ENCODE data around the gene AKAP17A.

Gene AKAP17A

DNA sequence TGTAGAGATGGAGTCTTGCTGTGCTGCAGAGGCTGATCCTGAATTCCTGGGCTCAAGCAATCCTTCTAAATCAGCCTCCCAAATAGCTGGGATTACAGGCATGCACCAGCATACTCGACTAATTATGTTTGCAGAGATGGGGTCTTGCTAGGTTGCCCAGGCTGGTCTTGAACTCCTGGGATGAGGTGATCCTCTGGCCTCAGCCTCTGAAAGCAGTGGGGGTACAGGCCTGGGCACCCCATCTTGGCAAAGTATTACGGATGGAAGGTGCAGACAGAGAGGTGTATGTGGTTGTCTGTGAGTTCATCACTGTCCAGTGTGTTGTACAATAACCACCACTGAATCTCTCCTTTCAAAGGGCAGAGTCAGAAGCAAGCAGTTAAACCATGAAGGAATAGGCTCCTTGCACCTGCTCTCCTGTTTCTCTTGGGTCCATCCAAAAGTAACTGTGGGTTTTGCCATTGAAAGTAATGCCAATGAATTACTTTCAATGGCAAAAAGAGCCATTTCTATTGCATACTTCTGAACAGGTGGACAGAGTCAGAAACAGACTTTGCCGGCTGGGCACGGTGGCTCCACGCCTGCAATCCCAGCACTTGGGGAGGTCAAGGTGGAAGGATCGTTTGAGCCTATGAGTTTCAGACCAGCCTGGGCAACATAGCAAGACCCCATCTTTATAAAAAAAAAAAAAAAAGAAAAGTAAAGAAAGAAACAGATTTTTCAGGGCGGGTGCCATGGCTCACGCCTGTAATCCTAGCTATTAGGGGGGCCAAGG is 7.0 kb upstream of the AKAP17A start:
- Histone ChIP-seq H3K27ac (ENCODE audit: low read depth, low read length) (no peak overlapping the region), H3K27me3 (ENCODE audit: insufficient read depth, low read length) (no peaks in the 10 kb centered on the region), H2AFZ (ENCODE audit: low read length, unreplicated experiment) (no peak overlapping the region), H3K4me3 (ENCODE audit: low read depth, low read length) (no peak overlapping the region), H3K4me1 (ENCODE audit: control insufficient read depth, insufficient read depth, low read length, unreplicated experiment) (peaks cover 3% of the 10 kb centered on the region), H3K36me3 (ENCODE audit: insufficient read depth, low read length) (no peaks in the 10 kb centered on the region), H3K79me2 (ENCODE audit: control insufficient read depth, insufficient read depth, low read length, unreplicated experiment) (no peaks in the 10 kb centered on the region)

DNA sequence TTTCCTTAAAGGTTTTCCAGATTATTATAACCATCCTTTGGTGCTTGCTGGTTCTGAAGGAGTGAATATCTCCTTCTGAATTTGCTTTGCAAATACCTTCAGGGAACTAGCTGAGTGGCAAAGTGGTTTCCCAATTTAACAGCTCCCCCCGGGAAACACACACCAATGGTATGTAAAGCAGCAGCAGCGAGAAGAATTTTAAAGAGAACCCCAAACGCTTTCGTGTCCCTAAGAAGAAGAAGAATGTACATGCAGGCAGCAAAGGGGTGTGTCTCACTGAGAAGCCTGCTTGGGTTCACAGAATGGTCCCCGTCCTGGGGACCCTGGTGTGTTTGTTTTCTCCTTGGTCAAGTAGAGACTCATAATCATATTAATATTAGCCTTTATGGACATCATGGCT is 4.2 kb upstream of the AKAP17A start:
- Histone ChIP-seq H3K36me3 (ENCODE audit: insufficient read depth, low read length) (no peaks in the 10 kb centered on the region), H2AFZ (ENCODE audit: low read length, unreplicated experiment) (peak overlapping the region; percentile 25), H3K4me1 (ENCODE audit: control insufficient read depth, insufficient read depth, low read length, unreplicated experiment) (peaks cover 3% of the 10 kb centered on the region), H3K79me2 (ENCODE audit: control insufficient read depth, insufficient read depth, low read length, unreplicated experiment) (peaks cover 7% of the 10 kb centered on the region), H3K4me3 (ENCODE audit: low read depth, low read length) (no peak overlapping the region), H3K27me3 (ENCODE audit: insufficient read depth, low read length) (no peaks in the 10 kb centered on the region), H3K27ac (ENCODE audit: low read depth, low read length) (no peak overlapping the region)

DNA sequence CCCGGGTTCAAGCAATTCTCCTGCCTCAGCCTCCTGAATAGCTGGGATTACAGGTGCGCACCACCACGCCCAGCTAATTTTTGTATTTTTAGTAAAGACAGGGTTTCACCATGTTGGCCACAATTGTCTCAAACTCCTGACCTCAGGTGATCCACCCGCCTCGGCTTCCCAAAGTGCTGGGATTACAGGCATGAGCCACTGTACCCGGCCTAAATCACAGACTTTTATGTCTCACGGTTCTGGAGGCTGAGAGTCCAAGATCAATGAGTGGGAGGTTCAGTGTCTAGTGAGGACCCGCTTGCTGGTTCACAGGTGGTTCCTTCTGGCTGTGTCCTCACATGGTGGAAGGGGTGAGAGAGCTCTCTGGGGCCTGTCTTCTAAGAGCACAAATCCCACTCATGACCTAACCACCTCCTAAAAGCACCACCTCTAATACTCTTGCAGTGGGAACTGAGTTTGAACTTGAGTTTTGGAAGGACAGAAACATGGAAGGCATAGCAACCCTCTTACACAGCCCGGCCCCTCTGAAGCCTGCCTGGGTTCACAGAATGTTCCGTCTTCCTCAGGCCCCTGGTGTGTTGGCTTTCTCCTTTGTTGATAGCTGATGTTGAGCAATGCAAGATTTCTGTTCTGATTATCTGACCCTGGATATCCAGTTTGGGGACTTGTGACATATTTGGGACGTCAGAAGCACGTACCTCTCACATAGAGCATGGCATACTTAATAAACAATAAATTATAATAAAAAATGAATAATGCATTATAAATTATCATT is 1.9 kb upstream of the AKAP17A start:
- Histone ChIP-seq H3K36me3 (ENCODE audit: insufficient read depth, low read length) (peaks cover 11% of the 10 kb centered on the region), H3K4me3 (ENCODE audit: low read depth, low read length) (no peak overlapping the region), H2AFZ (ENCODE audit: low read length, unreplicated experiment) (no peak overlapping the region), H3K4me1 (ENCODE audit: control insufficient read depth, insufficient read depth, low read length, unreplicated experiment) (peaks cover 6% of the 10 kb centered on the region), H3K27me3 (ENCODE audit: insufficient read depth, low read length) (no peaks in the 10 kb centered on the region), H3K79me2 (ENCODE audit: control insufficient read depth, insufficient read depth, low read length, unreplicated experiment) (peaks cover 30% of the 10 kb centered on the region), H3K27ac (ENCODE audit: low read depth, low read length) (no peak overlapping the region)

DNA sequence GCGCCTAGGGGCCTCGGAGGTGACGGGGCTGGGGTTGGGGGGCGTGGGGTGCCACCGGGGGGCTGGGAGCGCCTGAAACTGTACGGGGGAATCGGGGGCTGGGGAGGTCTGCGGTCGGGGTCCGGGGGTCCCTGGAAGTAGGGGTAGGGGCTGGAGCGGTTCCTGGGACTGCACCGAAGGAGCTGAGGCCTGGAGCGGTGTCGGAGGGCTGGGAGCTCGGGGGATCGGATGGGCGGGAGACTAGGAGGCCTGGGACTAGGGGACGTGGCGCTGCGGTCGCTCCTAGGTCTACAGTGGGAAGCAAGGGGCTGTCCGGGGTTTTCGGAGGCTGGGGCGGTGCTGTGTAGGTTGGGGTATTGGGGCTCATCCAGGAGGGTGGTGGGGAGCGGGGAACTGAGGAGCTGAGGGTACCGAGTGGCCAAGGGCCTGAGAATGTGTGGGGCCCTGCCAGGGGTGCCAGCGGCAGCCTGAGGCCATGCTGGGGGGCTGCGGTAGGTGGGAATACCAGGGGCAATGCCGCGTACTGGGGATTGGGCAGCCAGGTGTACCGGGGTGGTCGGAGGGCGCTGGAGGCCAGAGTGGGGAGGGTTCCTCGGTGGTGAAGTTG is 562 bp downstream of the AKAP17A start:
- H3K27me3 ChIP-seq (ENCODE audit: insufficient read depth, low read length) = no peaks in the 10 kb centered on the region
- H2AFZ ChIP-seq (ENCODE audit: low read length, unreplicated experiment) = no peak overlapping the region
- H3K36me3 ChIP-seq (ENCODE audit: insufficient read depth, low read length) = peaks cover 29% of the 10 kb centered on the region
- peaks cover 47% of the 10 kb centered on the region for H3K79me2 ChIP-seq (ENCODE audit: control insufficient read depth, insufficient read depth, low read length, unreplicated experiment)
- peaks cover 6% of the 10 kb centered on the region for H3K4me1 ChIP-seq (ENCODE audit: control insufficient read depth, insufficient read depth, low read length, unreplicated experiment)
- H3K4me3 ChIP-seq (ENCODE audit: low read depth, low read length) = peak overlapping the region; percentile 99
- H3K27ac ChIP-seq (ENCODE audit: low read depth, low read length) = peak overlapping the region; percentile 58

DNA sequence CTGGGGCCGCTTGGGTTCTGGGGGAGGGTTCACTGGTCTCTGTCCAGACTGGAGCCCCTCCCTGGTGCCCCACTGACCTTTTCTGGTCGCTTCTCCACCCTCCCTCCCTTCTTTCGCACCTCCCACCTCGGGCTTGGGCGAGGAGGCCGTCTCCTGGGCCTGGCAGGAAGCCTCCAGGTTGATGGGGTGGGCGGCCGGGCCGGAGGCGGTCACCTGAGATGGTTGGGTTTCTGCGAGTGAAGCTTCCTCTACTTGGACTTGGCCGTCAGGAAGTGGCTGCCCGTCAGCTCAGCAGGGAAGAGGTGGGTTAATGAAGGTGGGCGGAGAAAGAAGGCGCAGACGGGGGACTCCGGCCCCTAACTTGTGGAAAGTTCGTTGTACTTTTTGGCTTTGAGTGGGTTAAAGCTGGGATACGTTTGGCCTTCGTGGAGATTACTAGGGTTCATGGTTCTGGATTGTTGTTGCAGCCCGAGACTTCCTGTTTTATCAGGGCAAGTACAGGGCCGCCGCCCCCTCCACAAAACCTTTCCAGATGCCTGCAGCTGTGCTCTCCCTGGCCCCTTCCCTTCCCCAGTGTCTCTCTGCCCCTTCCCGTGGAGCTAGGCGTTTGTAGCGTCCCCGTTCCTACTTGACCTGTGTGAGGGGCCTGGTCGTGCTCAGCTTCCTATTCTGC is 1.2 kb downstream of the AKAP17A start:
- H3K4me1 ChIP-seq (ENCODE audit: control insufficient read depth, insufficient read depth, low read length, unreplicated experiment) = peaks cover 6% of the 10 kb centered on the region
- H3K36me3 ChIP-seq (ENCODE audit: insufficient read depth, low read length) = peaks cover 36% of the 10 kb centered on the region
- H3K79me2 ChIP-seq (ENCODE audit: control insufficient read depth, insufficient read depth, low read length, unreplicated experiment) = peaks cover 53% of the 10 kb centered on the region
- no peaks in the 10 kb centered on the region for H3K27me3 ChIP-seq (ENCODE audit: insufficient read depth, low read length)
- peak overlapping the region; percentile 99 for H3K4me3 ChIP-seq (ENCODE audit: low read depth, low read length)
- peak overlapping the region; percentile 58 for H3K27ac ChIP-seq (ENCODE audit: low read depth, low read length)
- no peak overlapping the region for H2AFZ ChIP-seq (ENCODE audit: low read length, unreplicated experiment)

DNA sequence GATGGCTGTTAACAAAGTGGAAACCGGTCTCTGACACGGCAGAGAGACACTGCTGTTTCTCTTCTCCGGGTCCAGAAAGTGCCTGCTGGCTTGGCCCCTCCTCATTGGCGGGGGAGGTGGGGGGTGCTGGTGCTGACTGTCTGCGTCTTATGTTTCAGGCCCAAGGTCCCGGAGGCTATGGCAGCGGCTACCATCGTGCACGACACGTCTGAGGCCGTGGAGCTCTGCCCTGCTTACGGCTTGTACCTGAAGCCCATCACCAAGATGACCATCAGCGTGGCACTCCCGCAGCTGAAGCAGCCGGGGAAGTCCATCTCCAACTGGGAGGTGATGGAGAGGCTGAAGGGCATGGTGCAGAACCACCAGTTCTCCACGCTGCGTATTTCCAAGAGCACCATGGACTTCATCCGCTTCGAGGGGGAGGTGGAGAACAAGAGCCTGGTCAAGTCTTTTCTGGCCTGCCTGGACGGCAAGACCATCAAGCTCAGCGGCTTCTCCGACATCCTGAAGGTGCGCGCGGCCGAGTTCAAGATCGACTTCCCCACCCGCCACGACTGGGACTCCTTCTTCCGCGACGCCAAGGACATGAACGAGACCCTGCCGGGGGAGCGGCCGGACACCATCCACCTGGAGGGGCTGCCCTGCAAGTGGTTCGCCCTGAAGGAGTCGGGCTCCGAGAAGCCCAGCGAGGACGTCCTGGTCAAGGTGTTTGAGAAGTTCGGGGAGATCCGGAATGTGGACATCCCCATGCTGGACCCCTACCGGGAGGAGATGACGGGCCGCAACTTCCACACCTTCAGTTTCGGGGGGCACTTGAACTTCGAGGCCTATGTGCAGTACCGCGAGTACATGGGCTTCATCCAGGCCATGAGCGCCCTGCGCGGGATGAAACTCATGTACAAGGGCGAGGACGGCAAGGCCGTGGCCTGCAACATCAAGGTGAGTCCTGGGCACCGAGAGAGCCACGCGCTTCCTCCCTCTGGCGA is 2.2 kb downstream of the AKAP17A start:
- H2AFZ ChIP-seq (ENCODE audit: low read length, unreplicated experiment) = no peak overlapping the region
- no peaks in the 10 kb centered on the region for H3K27me3 ChIP-seq (ENCODE audit: insufficient read depth, low read length)
- H3K27ac ChIP-seq (ENCODE audit: low read depth, low read length) = no peak overlapping the region
- H3K4me1 ChIP-seq (ENCODE audit: control insufficient read depth, insufficient read depth, low read length, unreplicated experiment) = peaks cover 6% of the 10 kb centered on the region
- H3K36me3 ChIP-seq (ENCODE audit: insufficient read depth, low read length) = peaks cover 45% of the 10 kb centered on the region
- H3K79me2 ChIP-seq (ENCODE audit: control insufficient read depth, insufficient read depth, low read length, unreplicated experiment) = peaks cover 61% of the 10 kb centered on the region
- H3K4me3 ChIP-seq (ENCODE audit: low read depth, low read length) = peak overlapping the region; percentile 99

DNA sequence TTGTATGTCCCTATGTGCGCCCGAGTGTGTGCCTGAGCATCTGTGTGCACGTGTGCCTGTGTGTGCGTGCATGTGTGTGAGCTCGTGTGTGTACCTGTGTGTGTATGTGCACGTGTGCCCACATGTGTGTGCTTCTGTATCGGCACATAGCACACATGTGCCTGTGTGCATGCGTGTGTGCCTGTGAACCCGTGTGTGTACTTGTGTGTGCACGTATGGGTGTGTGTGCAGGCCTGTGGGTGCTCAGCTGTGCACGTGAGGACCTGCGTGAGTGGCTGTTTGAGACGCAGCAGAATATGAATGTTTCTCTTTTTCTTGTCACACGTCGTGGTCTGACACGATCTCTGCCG is 4.3 kb downstream of the AKAP17A start:
- Histone ChIP-seq H2AFZ (ENCODE audit: low read length, unreplicated experiment) (no peak overlapping the region), H3K27me3 (ENCODE audit: insufficient read depth, low read length) (no peaks in the 10 kb centered on the region), H3K4me3 (ENCODE audit: low read depth, low read length) (no peak overlapping the region), H3K4me1 (ENCODE audit: control insufficient read depth, insufficient read depth, low read length, unreplicated experiment) (peaks cover 6% of the 10 kb centered on the region), H3K36me3 (ENCODE audit: insufficient read depth, low read length) (peaks cover 66% of the 10 kb centered on the region), H3K79me2 (ENCODE audit: control insufficient read depth, insufficient read depth, low read length, unreplicated experiment) (peaks cover 61% of the 10 kb centered on the region), H3K27ac (ENCODE audit: low read depth, low read length) (no peak overlapping the region)

DNA sequence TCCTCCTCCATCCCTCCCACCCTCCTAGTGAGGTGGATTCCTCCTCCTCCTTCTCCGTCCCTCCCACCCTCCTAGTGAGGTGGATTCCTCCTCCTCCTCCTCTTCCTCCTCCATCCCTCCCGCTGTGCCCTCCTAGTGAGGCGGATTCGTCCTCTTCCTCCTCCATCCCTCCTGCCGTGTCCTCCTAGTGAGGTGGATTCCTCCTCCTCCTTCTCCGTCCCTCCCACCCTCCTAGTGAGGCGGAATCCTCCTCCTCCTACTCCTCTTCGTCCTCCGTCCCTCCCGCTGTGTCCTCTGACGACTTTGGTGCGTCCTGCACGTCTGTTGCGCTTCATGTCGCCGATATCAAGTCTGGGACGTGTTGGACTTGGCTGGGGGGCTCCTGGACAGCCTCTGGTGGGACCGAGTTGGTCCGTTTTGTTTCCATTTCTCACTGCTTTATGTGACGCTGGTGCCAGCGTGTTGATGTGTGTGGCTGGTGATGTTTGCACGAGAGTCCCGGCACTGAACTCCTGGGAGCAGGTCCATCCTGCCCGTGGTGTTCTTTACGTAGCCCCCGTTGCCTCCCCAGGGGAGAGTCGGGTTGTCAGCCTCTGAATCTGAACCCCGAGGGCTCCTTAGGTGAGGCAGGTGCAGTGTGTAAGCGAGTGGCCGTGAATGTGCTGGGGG is 5.4 kb downstream of the AKAP17A start:
- H3K4me3 ChIP-seq (ENCODE audit: low read depth, low read length) = no peak overlapping the region

DNA sequence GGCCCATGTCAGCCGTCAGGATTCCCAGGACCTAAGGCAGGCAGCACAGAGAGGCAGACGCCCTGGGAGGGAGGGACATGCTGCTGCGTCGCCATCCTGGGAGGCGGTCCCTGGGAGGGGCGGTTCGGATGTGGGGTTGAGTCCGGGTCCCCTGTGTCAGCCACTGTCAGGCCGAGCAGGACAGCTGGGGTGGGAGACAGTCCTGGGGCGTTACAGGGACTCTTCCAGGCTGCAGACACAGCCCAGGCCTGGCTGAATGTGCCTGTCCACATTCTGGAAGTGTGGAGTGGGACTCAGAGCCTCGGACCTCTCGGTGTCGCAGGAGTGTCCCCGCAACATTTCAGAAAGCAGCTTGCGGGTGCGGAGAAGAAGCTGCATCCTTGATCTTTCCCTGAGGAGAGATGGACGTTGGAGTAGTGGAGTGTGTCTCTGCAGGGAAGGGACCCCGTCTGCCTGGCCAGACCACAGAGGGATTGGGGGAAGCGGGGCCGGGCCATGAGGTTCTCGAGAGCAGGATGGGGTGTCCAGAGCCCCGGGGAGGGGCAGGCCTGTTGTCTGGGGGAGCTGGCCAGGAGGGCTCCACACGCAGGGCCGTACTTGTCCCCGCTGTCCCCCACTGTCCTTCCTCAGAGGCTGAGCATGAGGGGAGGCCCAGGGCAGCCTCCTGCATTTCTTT is 6.1 kb downstream of the AKAP17A start:
- no peaks in the 10 kb centered on the region for H3K27me3 ChIP-seq (ENCODE audit: insufficient read depth, low read length)
- H3K4me1 ChIP-seq (ENCODE audit: control insufficient read depth, insufficient read depth, low read length, unreplicated experiment) = peaks cover 6% of the 10 kb centered on the region
- H3K4me3 ChIP-seq (ENCODE audit: low read depth, low read length) = no peak overlapping the region
- H2AFZ ChIP-seq (ENCODE audit: low read length, unreplicated experiment) = no peak overlapping the region
- H3K27ac ChIP-seq (ENCODE audit: low read depth, low read length) = no peak overlapping the region
- H3K79me2 ChIP-seq (ENCODE audit: control insufficient read depth, insufficient read depth, low read length, unreplicated experiment) = peaks cover 50% of the 10 kb centered on the region
- H3K36me3 ChIP-seq (ENCODE audit: insufficient read depth, low read length) = peaks cover 84% of the 10 kb centered on the region

More for the DNA sequence above, 5.4 kb downstream of the AKAP17A start:
- Histone ChIP-seq H3K27me3 (ENCODE audit: insufficient read depth, low read length) (no peaks in the 10 kb centered on the region), H3K36me3 (ENCODE audit: insufficient read depth, low read length) (peaks cover 77% of the 10 kb centered on the region), H2AFZ (ENCODE audit: low read length, unreplicated experiment) (no peak overlapping the region), H3K4me1 (ENCODE audit: control insufficient read depth, insufficient read depth, low read length, unreplicated experiment) (peaks cover 6% of the 10 kb centered on the region), H3K27ac (ENCODE audit: low read depth, low read length) (no peak overlapping the region), H3K79me2 (ENCODE audit: control insufficient read depth, insufficient read depth, low read length, unreplicated experiment) (peaks cover 57% of the 10 kb centered on the region)
